ENCODE results near the gene ST8SIA1.

ST8SIA1 gene

DNA sequence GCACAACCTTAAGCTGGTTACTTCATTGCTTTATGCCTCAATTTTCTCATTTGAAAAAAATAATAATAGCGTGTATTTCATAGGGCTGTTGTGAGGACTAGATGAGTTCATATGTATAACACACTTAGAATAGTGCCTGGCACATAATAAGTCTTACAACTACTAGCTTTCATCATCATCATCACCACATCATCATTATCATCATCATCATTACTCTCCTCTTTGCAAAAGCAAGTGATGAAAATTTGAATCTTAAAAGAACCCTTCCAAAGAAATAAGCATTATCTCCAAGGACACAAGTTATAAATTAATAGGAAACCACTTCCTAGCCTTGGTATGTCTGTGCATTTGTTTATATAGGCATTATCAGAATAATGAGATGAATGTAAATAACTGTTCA, 117.0 kb downstream of the ST8SIA1 start:
- TF ChIP-seq GATA2 (IDR thresholded peaks at IDR 0.05; ENCODE audit: low read depth, low read length) (no peak), GATA3 (IDR thresholded peaks at IDR 0.05; ENCODE audit: low read depth, low read length) (no peak)

DNA sequence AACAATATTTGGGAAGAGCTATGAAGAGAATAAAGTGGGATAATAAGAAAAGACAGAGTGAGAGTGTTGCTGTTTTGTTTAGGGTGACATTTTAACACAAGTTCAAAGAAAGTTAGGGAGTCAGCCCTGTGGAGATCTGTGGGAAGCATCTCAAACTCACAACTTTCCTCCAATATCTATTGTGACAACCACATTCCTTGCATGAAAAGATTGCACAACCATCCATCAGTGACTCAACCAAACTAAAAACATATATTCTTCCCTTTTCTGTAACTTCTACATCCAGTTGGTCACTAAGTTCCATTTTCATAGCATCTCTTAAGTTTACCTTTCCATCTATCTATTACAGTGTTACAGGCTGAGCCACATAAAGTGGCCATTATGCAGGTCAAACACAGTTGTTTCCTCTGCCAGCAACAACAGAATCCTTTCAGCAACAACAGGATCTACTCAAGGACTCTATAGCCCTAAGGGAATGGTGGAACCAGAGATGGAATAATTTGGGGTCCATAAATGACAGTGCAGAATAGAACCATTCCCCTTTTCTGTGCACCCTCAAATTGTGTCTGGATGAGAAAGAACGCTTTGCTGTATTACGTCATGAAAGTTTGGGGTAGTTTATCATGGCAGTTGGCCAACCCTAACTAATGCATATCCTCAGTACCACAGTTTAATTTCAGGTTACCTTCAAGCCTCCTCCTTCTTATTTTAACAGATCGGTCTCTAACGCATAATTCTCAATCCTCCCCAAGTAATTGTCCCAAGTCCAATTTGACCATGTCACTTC, 118.8 kb downstream of the ST8SIA1 start:
- TF ChIP-seq GATA2 (IDR thresholded peaks at IDR 0.05; ENCODE audit: low read depth, low read length) (no peak), GATA3 (IDR thresholded peaks at IDR 0.05; ENCODE audit: low read depth, low read length) (no peak)

DNA sequence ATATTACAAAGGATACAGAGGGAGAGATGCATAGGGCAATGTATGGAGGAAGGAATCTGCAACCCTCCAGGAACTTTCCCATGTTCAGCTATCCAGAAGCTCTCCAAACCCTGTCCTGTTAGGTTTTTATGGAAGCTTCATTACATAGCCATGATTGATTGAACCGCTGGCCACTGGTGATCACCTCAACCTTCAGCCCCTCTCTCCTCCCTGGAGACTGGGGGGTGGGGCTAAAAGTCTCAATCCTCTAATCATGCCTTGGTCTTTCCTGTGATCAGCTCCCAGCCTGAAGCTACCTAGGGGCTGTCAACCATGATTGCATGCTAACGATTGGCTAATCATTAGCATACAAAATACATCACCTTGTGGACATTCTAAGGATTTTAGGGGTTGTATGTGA, 123.4 kb downstream of the ST8SIA1 start:
- TF ChIP-seq GATA2 (IDR thresholded peaks at IDR 0.05; ENCODE audit: low read depth, low read length) (no peak), GATA3 (IDR thresholded peaks at IDR 0.05; ENCODE audit: low read depth, low read length) (no peak)

DNA sequence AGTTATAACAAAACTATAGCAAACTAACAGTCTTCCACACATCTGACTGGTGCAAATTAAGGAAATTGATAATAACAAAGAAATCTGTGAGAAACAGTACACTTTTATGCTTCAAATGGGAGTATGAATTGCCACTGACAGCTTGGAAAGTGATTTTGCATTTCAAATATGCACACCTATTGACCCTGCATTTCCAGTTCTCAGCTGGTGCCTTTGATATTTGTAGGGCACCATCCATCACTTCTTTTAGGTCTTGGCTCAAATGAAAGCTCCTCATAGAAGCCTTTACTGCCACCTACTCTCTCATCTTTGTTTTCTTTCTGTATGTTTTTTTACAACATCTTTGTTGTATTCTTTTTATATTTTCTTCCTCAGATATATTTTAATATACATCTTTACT, 125.1 kb downstream of the ST8SIA1 start:
- TF ChIP-seq GATA3 (IDR thresholded peaks at IDR 0.05; ENCODE audit: low read depth, low read length) (no peak), GATA2 (IDR thresholded peaks at IDR 0.05; ENCODE audit: low read depth, low read length) (no peak)

DNA sequence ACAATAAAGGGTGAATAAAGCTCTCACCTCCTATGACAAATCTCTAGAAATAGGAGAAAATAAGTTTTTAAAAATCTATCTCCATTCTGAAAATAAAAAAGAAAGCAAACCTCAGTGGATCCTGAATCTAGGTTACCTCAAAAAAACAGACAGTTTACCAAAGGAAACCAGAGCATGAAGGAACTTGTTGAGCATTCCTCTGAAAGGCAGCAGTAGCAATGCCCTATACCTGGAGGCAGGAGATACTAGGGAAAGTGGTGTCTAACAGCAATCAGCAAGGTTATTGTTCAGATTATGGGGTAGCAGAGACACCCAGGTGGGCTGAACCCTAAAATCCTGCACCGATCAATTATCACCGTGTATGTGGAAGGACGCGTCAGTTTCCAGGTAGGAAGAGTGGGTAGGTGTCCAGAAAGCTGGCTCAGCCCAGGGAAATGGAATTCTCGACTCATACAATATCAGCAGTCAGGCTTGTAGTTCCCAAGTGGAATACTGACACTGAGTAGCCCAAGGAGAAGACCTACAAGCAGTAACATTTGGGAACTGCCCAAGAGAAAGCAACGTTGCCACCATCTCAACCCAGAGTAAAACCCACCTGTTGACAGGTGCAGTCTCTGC, 128.3 kb downstream of the ST8SIA1 start:
- TF ChIP-seq GATA2 (IDR thresholded peaks at IDR 0.05; ENCODE audit: low read depth, low read length) (no peak), GATA3 (IDR thresholded peaks at IDR 0.05; ENCODE audit: low read depth, low read length) (no peak)

DNA sequence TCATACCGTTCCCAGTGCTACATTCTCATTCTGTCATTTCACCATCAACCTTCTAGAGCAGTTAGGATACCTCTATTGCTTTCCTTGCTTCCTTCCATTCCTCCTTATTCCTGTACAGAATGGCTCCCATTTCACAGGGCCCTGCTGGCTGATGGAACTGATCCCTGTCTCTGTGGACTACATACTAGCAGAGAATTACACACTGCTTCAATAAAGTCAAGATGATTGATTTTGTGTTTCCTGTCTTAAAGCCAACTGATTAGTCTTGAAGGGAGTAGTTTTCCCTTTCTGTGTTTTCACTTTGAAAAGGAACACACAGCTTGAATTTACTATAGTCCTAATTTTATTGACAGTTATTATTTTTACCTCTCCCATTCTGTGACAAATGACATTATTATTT, 130.1 kb downstream of the ST8SIA1 start:
- no peak for TF ChIP-seq GATA3 (IDR thresholded peaks at IDR 0.05; ENCODE audit: low read depth, low read length)
- no peak for TF ChIP-seq GATA2 (IDR thresholded peaks at IDR 0.05; ENCODE audit: low read depth, low read length)

DNA sequence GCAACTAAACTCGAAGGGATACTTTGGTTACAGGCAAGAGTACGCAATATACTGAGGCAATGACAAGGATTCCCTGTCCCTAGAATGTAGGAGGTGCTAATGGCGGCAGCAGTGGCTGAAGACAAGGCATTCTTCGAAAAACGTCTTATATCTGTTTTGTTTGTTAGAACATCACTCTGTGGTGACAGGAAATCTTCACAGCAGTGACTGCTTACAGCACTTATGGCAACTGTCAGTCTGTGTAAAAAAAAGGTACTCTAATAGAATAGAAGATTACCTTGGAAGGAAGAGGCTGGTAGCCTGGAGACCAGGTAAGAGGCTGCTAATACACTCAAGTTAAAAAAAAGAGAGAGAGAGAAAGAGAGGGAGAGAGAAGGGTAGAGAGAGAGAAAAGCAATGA, 131.7 kb downstream of the ST8SIA1 start:
- TF ChIP-seq GATA3 (IDR thresholded peaks at IDR 0.05; ENCODE audit: low read depth, low read length) (no peak), GATA2 (IDR thresholded peaks at IDR 0.05; ENCODE audit: low read depth, low read length) (no peak)

DNA sequence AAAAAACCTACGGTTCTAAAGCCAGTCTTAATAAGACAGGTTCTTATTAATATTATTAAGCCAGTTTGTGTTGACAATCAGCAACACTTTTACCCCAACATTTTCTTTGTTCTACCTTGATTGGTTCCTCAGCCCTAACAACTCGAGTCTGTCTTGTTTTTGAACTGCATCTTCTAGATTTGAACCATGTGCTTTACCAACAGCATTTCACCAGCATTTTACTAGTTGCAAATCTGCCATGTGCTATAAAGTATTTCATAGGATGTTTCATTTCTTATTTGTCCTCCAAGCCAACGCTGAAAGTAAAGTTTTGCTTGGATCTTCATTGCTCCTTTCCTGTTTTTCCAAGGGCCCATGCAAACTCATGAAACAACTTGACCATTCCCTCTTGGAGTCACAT, 133.4 kb downstream of the ST8SIA1 start:
- TF ChIP-seq GATA2 (IDR thresholded peaks at IDR 0.05; ENCODE audit: low read depth, low read length), result no peak
- TF ChIP-seq GATA3 (IDR thresholded peaks at IDR 0.05; ENCODE audit: low read depth, low read length), result no peak

DNA sequence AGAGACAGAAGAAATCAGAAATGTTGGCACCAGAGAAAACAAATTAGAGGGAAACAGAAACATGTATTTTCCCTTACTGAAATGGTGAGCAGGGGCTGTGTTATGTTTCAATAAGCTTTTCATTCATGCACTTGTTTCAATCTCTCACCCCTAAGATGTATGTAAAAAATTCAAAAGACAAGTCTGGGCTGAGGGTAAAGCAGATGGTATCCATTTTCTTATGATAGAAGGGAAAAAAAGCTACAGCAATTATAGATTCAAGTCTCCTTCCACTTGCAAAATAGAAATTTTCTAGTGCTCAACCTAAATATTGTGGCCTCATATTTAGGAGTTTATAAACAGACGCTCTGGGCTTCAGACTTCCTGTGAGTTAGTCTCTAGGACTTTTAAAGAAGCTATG, 138.3 kb downstream of the ST8SIA1 start:
- no peak for TF ChIP-seq GATA3 (IDR thresholded peaks at IDR 0.05; ENCODE audit: low read depth, low read length)
- TF ChIP-seq GATA2 (IDR thresholded peaks at IDR 0.05; ENCODE audit: low read depth, low read length), result no peak

DNA sequence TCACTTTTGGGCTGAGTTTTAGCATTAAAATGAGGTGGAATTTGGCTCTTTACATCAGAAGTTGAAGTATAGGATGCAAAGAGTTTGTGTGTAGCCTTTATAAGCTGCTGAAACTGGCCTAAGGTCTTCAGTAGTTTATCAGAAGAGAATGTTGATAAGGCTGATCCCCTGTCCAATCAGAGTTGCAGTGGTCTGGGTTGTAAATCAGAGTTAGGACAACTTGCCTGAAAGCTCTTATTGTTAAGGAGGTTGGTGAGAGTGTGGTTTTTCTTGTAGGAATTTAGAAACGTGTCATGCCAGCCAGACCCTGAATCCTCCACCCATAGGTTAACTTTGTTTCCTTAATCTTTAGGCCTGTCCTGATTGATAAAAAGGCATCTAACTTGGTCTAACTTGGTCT, 143.5 kb downstream of the ST8SIA1 start:
- TF ChIP-seq GATA2 (IDR thresholded peaks at IDR 0.05; ENCODE audit: low read depth, low read length) (no peak), GATA3 (IDR thresholded peaks at IDR 0.05; ENCODE audit: low read depth, low read length) (no peak)

DNA sequence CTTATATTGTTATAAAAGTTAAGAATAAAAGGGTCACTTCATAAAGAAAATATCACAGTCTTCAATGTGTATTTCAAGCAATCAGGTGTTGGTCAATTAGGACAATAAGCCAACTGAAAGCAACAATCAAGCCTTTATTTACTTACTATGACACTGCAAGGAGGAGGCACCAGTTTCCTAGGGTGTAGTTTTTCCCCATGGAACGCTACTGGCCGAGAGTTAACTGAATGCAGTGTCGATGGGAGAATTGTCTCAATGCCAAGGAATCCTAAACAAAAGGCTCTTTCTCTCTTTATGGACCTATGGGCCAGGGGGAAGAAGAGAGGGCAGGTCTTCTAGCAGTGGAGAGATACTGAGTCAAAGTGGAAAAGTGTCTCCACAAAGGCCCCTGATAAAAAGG, 146.1 kb downstream of the ST8SIA1 start:
- TF ChIP-seq GATA3 (IDR thresholded peaks at IDR 0.05; ENCODE audit: low read depth, low read length), result no peak

DNA sequence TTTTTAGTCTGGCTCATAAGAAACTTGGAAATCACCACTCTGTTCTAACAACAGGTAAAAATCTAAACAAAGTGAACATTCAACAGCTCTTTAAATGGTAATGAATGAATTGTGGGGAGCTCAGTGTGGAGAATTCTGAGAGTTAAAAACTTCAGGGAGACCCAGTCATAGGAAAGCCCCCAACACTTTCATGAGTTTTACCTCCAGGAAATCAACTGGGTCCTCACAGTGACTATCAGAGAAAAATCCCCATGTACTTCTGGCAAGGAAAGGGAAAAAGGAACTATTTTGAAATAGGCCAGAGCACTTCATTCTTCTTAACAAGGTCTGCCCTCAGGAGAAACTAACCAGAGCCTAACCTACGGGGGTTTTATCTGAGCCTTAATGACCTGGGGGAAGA, 153.8 kb downstream of the ST8SIA1 start:
- TF ChIP-seq GATA3 (IDR thresholded peaks at IDR 0.05; ENCODE audit: low read depth, low read length) (no peak), GATA2 (IDR thresholded peaks at IDR 0.05; ENCODE audit: low read depth, low read length) (no peak)

DNA sequence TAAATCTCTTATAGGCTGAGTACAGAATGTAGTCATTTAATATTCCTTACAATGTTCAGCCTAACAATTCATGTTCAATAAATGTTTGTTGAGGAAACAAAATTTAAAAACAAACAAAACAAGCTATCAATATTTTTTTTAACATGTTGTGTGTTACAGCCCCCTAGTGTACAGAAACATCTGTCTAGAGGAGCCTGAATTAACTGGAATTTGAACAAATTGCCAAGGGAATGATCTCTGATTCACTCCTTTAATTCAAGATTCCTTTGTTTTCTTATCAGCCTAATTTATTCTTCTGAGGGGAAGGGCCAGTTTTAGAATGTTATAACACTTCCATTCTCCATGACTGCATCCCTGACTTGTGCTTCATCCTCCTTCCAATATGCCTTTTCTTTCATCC, 161.3 kb downstream of the ST8SIA1 start:
- no peak for TF ChIP-seq GATA3 (IDR thresholded peaks at IDR 0.05; ENCODE audit: low read depth, low read length)
- no peak for TF ChIP-seq GATA2 (IDR thresholded peaks at IDR 0.05; ENCODE audit: low read depth, low read length)

DNA sequence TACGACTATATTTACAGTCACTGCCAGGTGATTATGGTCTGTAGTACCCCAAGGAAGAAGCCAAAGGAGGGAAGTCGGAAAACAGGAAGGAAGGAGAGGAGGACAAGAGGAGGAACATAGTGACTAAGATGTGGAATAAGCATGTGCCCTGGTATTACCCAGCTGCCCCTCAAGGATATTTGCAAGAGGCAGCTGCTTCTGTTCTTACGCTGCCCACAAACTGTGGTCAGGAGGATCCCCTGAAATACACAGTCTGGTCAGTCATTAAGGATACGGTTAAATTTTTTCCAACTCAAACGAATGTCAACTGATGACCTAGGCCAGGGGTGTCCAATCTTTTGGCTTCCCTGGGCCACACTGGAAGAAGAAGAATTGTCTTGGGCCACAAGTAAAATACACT, 162.0 kb downstream of the ST8SIA1 start:
- no peak for TF ChIP-seq GATA3 (IDR thresholded peaks at IDR 0.05; ENCODE audit: low read depth, low read length)
- TF ChIP-seq GATA2 (IDR thresholded peaks at IDR 0.05; ENCODE audit: low read depth, low read length), result no peak

DNA sequence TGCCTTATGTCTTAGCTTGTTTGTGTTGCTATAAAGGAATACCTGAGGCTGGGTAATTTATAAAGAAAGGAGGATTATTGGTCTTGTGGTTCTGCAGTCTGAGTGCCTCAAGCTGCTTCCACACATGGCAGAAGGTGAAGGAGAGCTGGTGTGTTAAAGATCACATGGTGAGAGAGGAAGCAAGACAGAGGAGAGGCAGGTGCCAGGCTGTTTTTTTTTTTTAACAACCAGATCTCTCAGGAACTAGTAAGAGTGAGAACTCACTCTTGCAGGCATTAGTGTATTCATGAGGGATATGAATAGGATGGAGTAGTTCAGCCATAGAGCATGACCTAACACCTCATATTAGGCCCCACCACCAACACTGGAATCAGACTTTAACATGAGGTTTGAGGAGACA, 165.1 kb downstream of the ST8SIA1 start:
- TF ChIP-seq GATA3 (IDR thresholded peaks at IDR 0.05; ENCODE audit: low read depth, low read length), result no peak
- no peak for TF ChIP-seq GATA2 (IDR thresholded peaks at IDR 0.05; ENCODE audit: low read depth, low read length)

Data from SH-SY5Y (cell line).